ENCODE results near the gene FOXD2. TPM values are rescaled to one million over a fixed set of nuclear protein-coding genes. Genes with fewer than 3 reads are reported as not detected.

FOXD2 gene
- 0.07 and 0.55 TPM in 2 replicates for total RNA-seq (2014; rRNA removed; shearing (Covaris generic))

- peak; percentile 76 for DNase-seq (ENCODE audit: low spot score)
Measured at GRCh38 chr1:47437447-47438164, at the start of gene FOXD2. Gene FOXD2 (plus strand): TSS chr1:47438044. CDS start chr1:47438136, 92 bp downstream.

- DNase-seq (ENCODE audit: low spot score) = peak; percentile 70
Measured at GRCh38 chr1:47388891-47389238, 49.0 kb upstream of the FOXD2 start.

- DNase-seq (ENCODE audit: low spot score) = no peak
Measured at GRCh38 chr1:47389731-47390130, 48.1 kb upstream of the FOXD2 start.

- no peak for DNase-seq (ENCODE audit: low spot score)
Measured at GRCh38 chr1:47390843-47391242, 47.0 kb upstream of the FOXD2 start.

GRCh38 chr1:47393141-47393540, 44.7 kb upstream of the FOXD2 start:
- no peak for DNase-seq (ENCODE audit: low spot score)

GRCh38 chr1:47395433-47395832, 42.4 kb upstream of the FOXD2 start:
- no peak for DNase-seq (ENCODE audit: low spot score)

GRCh38 chr1:47396671-47397196, 41.1 kb upstream of the FOXD2 start:
- DNase-seq (ENCODE audit: low spot score) = no peak

- DNase-seq (ENCODE audit: low spot score) = no peak
Measured at GRCh38 chr1:47399138-47399845, 38.6 kb upstream of the FOXD2 start.

- no peak for DNase-seq (ENCODE audit: low spot score)
Measured at GRCh38 chr1:47399846-47400155, 38.0 kb upstream of the FOXD2 start.

GRCh38 chr1:47401761-47402160, 36.1 kb upstream of the FOXD2 start:
- DNase-seq (ENCODE audit: low spot score) = no peak

GRCh38 chr1:47402591-47402990, 35.3 kb upstream of the FOXD2 start:
- DNase-seq (ENCODE audit: low spot score) = no peak

- no peak for DNase-seq (ENCODE audit: low spot score)
Measured at GRCh38 chr1:47403321-47403910, 34.4 kb upstream of the FOXD2 start.

- DNase-seq (ENCODE audit: low spot score) = no peak
Measured at GRCh38 chr1:47405697-47406096, 32.1 kb upstream of the FOXD2 start.

GRCh38 chr1:47406966-47407365, 30.9 kb upstream of the FOXD2 start:
- no peak for DNase-seq (ENCODE audit: low spot score)

- no peak for DNase-seq (ENCODE audit: low spot score)
Measured at GRCh38 chr1:47407481-47407880, 30.4 kb upstream of the FOXD2 start.

GRCh38 chr1:47409311-47410067, 28.4 kb upstream of the FOXD2 start:
- no peak for DNase-seq (ENCODE audit: low spot score)

- DNase-seq (ENCODE audit: low spot score) = no peak
Measured at GRCh38 chr1:47410068-47410455, 27.8 kb upstream of the FOXD2 start.

GRCh38 chr1:47411436-47411835, 26.4 kb upstream of the FOXD2 start:
- DNase-seq (ENCODE audit: low spot score) = no peak

GRCh38 chr1:47412437-47412836, 25.4 kb upstream of the FOXD2 start:
- no peak for DNase-seq (ENCODE audit: low spot score)

- DNase-seq (ENCODE audit: low spot score) = no peak
Measured at GRCh38 chr1:47415728-47416318, 22.0 kb upstream of the FOXD2 start, which contains the start of gene FOXE3. Gene FOXE3 (plus strand): TSS chr1:47416285. CDS start chr1:47416316, 31 bp downstream.

- no peak for DNase-seq (ENCODE audit: low spot score)
Measured at GRCh38 chr1:47416319-47417169, 21.3 kb upstream of the FOXD2 start.
